NCI-H187 treated with DMSO at 0.1 percent for 48 hours (cell line): ENCODE results near the gene MSI2.

ENCODE experiments used
- DNase-seq: peaks from one replicate; lab custom pipeline; 2025; lab: John Stamatoyannopoulos, UW

Gene MSI2

GRCh38 chr17:57416369-57416768 is 160.0 kb downstream of the MSI2 start:
- DNase-seq: no peak

GRCh38 chr17:57417956-57418355 is 161.6 kb downstream of the MSI2 start:
- DNase-seq: no peak

- no peak for DNase-seq
Measured at GRCh38 chr17:57418463-57419246, 162.3 kb downstream of the MSI2 start.

GRCh38 chr17:57419940-57420550 is 163.7 kb downstream of the MSI2 start:
- no peak for DNase-seq

- DNase-seq: peak; percentile 72
Measured at GRCh38 chr17:57420734-57421717, 164.7 kb downstream of the MSI2 start.

- DNase-seq: no peak
Measured at GRCh38 chr17:57422574-57423164, 166.3 kb downstream of the MSI2 start.

GRCh38 chr17:57423541-57423940 is 167.2 kb downstream of the MSI2 start:
- DNase-seq: no peak

- DNase-seq: no peak
Measured at GRCh38 chr17:57424273-57424672, 167.9 kb downstream of the MSI2 start.

GRCh38 chr17:57424777-57425188 is 168.5 kb downstream of the MSI2 start:
- DNase-seq: no peak

GRCh38 chr17:57425431-57425830 is 169.1 kb downstream of the MSI2 start:
- no peak for DNase-seq

- no peak for DNase-seq
Measured at GRCh38 chr17:57425903-57426880, 169.9 kb downstream of the MSI2 start.

- DNase-seq: no peak
Measured at GRCh38 chr17:57429966-57430365, 173.6 kb downstream of the MSI2 start.

GRCh38 chr17:57431415-57431814 is 175.1 kb downstream of the MSI2 start:
- DNase-seq: no peak

GRCh38 chr17:57432507-57433277 is 176.4 kb downstream of the MSI2 start:
- DNase-seq: no peak

- DNase-seq: no peak
Measured at GRCh38 chr17:57433452-57433851, 177.1 kb downstream of the MSI2 start.

- DNase-seq: no peak
Measured at GRCh38 chr17:57434361-57434760, 178.0 kb downstream of the MSI2 start.

- peak; percentile 39 for DNase-seq
Measured at GRCh38 chr17:57436565-57436964, 180.2 kb downstream of the MSI2 start.

- no peak for DNase-seq
Measured at GRCh38 chr17:57438066-57438731, 181.9 kb downstream of the MSI2 start.

- DNase-seq: no peak
Measured at GRCh38 chr17:57439651-57440050, 183.3 kb downstream of the MSI2 start.
